Left lung (tissue), 10 donors: ENCODE data around the gene MYOC. TPM values are rescaled to one million over a fixed set of nuclear protein-coding genes. Genes with fewer than 3 reads are reported as not detected.

Experiments used
- ATAC-seq: fragments of 200-7000 bp; cut with Tn5 transposase; one replicate; pipeline ENCODE4 v1.9.1; 2020; ENCODE audit warnings: moderate library complexity
- DNase-seq, 4 donors: peaks; one replicate each; pipeline ENCODE4 v3.0.0-alpha.2; 2013 to 2020
- H3K27ac ChIP-seq, 2 donors: fragments of 200-600 bp; sonication (generic) in 1 of 2; one replicate each; pipeline versions ENCODE4 v1.5.0 to v1.8.0; 2020 to 2021
- H3K27me3 ChIP-seq, 2 donors: fragments of 200-600 bp; sonication (generic) in 1 of 2; one replicate each; pipeline versions ENCODE4 v1.5.0 to v1.8.0; 2020 to 2021
- H3K36me3 ChIP-seq, 2 donors: fragments of 200-600 bp; sonication (generic) in 1 of 2; one replicate each; pipeline versions ENCODE4 v1.5.0 to v1.8.0; 2020 to 2021
- H3K4me1 ChIP-seq, 2 donors: fragments of 200-600 bp; one replicate each; pipeline ENCODE4 v1.8.0; 2021
- H3K4me3 ChIP-seq, 2 donors: fragments of 200-600 bp; sonication (generic) in 1 of 2; one replicate each; pipeline versions ENCODE4 v1.5.0 to v1.8.0; 2020 to 2021; ENCODE audit warnings: mild to moderate bottlenecking in 1 of 2
- H3K9me3 ChIP-seq, 2 donors: fragments of 200-600 bp; sonication (generic) in 1 of 2; one replicate each; pipeline versions ENCODE4 v1.5.0 to v1.8.0; 2020 to 2021
- intact Hi-C, 2 donors: fragments of 100-400 bp; cut with DNase I; formaldehyde crosslinking; loops; one replicate each; pipeline versions ENCODE4 v1.11.2 to v1.14.2; 2022
- polyA plus RNA-seq, 6 donors: library from polyadenylated mRNA; unstranded; fragments of 120-200 nt; gene quantifications; one replicate each; pipeline ENCODE4 v1.2.1, GENCODE V29; 2013; ENCODE audit not compliant: insufficient read length in 6 of 6
- total RNA-seq, 2 donors: library from RNA; stranded (reverse); fragmentation: NEBNext Ultra II Directional; extraction: Animal tissue kit (Norgen Biotek cat#: 25700); gene quantifications; one replicate each; pipeline ENCODE4 v1.2.1, GENCODE V29; 2021
- TF ChIP-seq, protein P1 (sequence below), 2 donors: fragments of 200-600 bp; sonication (generic) in 1 of 2; IDR thresholded peaks; one replicate each; pipeline versions ENCODE4 v1.5.0 to v1.8.0; 2021; ENCODE audit warnings: antibody characterized with exemption in 2 of 2
- donor health status: DM: no; HTN: yes; CAD: no.
- donor health status: DM: no; HTN: no; CAD: no.

The MYOC gene
- total and polyA plus RNA-seq, 8 donors = 0.58 to 7.8 (median 4.9) TPM; not detected in 1

GRCh38 chr1:171635661-171636060, 16.8 kb downstream of the MYOC start:
- H3K36me3 ChIP-seq = no peaks in the 10 kb centered on the region
- no peak overlapping the region for H3K4me3 ChIP-seq
- TF ChIP-seq, protein P1, sequence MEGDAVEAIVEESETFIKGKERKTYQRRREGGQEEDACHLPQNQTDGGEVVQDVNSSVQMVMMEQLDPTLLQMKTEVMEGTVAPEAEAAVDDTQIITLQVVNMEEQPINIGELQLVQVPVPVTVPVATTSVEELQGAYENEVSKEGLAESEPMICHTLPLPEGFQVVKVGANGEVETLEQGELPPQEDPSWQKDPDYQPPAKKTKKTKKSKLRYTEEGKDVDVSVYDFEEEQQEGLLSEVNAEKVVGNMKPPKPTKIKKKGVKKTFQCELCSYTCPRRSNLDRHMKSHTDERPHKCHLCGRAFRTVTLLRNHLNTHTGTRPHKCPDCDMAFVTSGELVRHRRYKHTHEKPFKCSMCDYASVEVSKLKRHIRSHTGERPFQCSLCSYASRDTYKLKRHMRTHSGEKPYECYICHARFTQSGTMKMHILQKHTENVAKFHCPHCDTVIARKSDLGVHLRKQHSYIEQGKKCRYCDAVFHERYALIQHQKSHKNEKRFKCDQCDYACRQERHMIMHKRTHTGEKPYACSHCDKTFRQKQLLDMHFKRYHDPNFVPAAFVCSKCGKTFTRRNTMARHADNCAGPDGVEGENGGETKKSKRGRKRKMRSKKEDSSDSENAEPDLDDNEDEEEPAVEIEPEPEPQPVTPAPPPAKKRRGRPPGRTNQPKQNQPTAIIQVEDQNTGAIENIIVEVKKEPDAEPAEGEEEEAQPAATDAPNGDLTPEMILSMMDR (IDR thresholded peaks at IDR 0.05) = no peak
- intact Hi-C loops = no loop called here
- H3K9me3 ChIP-seq = no peaks in the 10 kb centered on the region
- H3K4me1 ChIP-seq = no peaks in the 10 kb centered on the region
- DNase-seq = no peak
- no peak for ATAC-seq
- no peak overlapping the region for H3K27ac ChIP-seq
- no peaks in the 10 kb centered on the region for H3K27me3 ChIP-seq

DNA sequence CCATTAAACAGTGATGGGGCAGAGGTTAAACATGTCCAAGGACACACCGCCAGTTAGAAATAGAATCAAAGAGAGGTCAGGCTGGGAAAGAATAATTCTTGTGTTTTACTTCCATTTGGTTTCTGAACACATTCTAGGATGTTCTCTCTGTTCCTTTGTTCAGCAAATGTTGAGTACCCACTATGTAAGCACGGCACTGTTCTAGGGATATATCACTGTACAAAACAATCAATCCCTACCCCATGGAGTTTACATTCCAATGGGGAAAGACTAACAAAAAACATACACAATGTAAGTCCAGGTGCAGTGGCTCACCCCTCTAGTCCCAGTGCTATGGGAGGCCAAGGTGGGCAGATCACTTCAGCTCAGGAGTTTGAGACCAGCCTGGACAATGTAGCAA, 24.3 kb downstream of the MYOC start:
- Histone ChIP-seq H3K36me3 (no peaks in the 10 kb centered on the region), H3K27me3 (no peaks in the 10 kb centered on the region), H3K4me3 (no peak overlapping the region), H3K9me3 (no peaks in the 10 kb centered on the region), H3K27ac (no peak overlapping the region), H3K4me1 (no peaks in the 10 kb centered on the region)
- TF ChIP-seq, protein P1 (IDR thresholded peaks at IDR 0.05) = no peak
- no peak for DNase-seq
- intact Hi-C loops = no loop called here
- no peak for ATAC-seq

- Histone ChIP-seq H3K9me3 (no peaks in the 10 kb centered on the region), H3K27ac (no peak overlapping the region), H3K36me3 (no peaks in the 10 kb centered on the region), H3K27me3 (no peaks in the 10 kb centered on the region), H3K4me3 (no peak overlapping the region), H3K4me1 (no peaks in the 10 kb centered on the region)
- TF ChIP-seq, protein P1 (IDR thresholded peaks at IDR 0.05) = no peak
- peak; percentile 82 for ATAC-seq
- no peak for DNase-seq
- intact Hi-C loops = no loop called here
Measured at GRCh38 chr1:171627020-171627419, 25.5 kb downstream of the MYOC start.

GRCh38 chr1:171625225-171625624, 27.3 kb downstream of the MYOC start:
- no peak overlapping the region for H3K27ac ChIP-seq
- H3K36me3 ChIP-seq = no peaks in the 10 kb centered on the region
- intact Hi-C loops = no loop called here
- no peaks in the 10 kb centered on the region for H3K4me1 ChIP-seq
- no peaks in the 10 kb centered on the region for H3K9me3 ChIP-seq
- TF ChIP-seq, protein P1 (IDR thresholded peaks at IDR 0.05) = no peak
- no peak overlapping the region for H3K4me3 ChIP-seq
- H3K27me3 ChIP-seq = no peaks in the 10 kb centered on the region
- DNase-seq (no peak), ATAC-seq (no peak)

DNA sequence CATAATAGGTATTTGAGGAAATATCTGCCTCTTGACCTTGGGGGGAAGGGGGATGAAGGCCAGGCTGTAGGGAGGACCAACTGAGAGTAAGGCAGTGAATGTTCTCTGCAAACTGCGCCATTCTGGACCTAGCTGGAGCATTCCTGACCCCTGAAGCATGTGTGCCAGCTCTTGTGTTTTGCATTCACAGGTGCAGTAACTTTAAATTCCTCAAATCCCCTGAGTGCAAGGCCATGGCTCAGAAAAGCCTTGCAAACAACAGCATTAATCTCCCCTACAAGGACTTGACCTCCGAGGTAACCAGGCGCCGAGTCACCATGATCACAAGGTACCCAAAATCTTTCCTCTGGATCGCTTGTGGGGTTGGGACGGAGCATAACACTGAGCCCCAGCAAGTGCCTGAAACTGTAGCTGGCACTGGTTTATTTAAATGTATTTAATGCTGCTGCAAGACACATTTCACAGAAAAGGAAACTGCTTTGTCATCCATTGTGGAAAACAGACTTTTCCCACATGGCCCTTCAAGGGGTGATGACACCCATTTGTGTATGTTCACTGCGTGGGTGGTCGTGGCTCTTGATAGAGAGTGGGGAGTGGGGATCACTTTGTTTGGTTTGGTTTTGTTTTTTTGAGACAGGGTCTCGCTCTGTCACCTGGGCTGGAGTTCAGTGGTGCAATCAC, 28.7 kb downstream of the MYOC start:
- no peaks in the 10 kb centered on the region for H3K27me3 ChIP-seq
- H3K36me3 ChIP-seq = no peaks in the 10 kb centered on the region
- TF ChIP-seq, protein P1 (IDR thresholded peaks at IDR 0.05) = no peak
- H3K9me3 ChIP-seq = no peaks in the 10 kb centered on the region
- no peak overlapping the region for H3K27ac ChIP-seq
- DNase-seq (no peak), ATAC-seq (no peak)
- no peak overlapping the region for H3K4me3 ChIP-seq
- intact Hi-C loops = no loop called here
- no peaks in the 10 kb centered on the region for H3K4me1 ChIP-seq
